Chondrocyte (in vitro differentiated cells): ENCODE data around the gene TAL1. TPM values are rescaled to one million over a fixed set of nuclear protein-coding genes. Genes with fewer than 3 reads are reported as not detected.

Source experiments
- DNase-seq: peaks from one replicate; pipeline ENCODE4 v3.0.0; 2021; ENCODE audit warnings: mixed read lengths, low spot score
- H3K27ac Mint-ChIP-seq: one replicate; pipeline ENCODE4 v1.8.0; 2021; ENCODE audit warnings: mild to moderate bottlenecking, moderate library complexity, mixed read lengths; ENCODE audit not compliant: unreplicated experiment
- H3K27me3 Mint-ChIP-seq: 2 replicates; pipeline ENCODE4 v1.8.0; 2021; ENCODE audit warnings: low read depth, mixed read lengths
- H3K36me3 Mint-ChIP-seq: 2 replicates; pipeline ENCODE4 v1.8.0; 2021; ENCODE audit warnings: low read depth, mixed read lengths
- H3K4me1 Mint-ChIP-seq: 2 replicates; pipeline ENCODE4 v1.8.0; 2021; ENCODE audit warnings: low read depth, mild to moderate bottlenecking, mixed read lengths
- H3K4me3 Mint-ChIP-seq: one replicate; pipeline ENCODE4 v1.8.0; 2021; ENCODE audit warnings: mild to moderate bottlenecking, moderate library complexity, mixed read lengths; ENCODE audit not compliant: unreplicated experiment
- H3K9me3 Mint-ChIP-seq: 2 replicates; pipeline ENCODE4 v1.8.0; 2021; ENCODE audit warnings: low read depth, mixed read lengths
- CTCF ChIP-seq: fragments of 200-600 bp; sonication (generic); IDR thresholded peaks from 2 replicates; pipeline ENCODE4 v1.5.0; 2021; ENCODE audit warnings: antibody characterized with exemption, mild to moderate bottlenecking, moderate library complexity
- total RNA-seq: library from RNA; stranded (reverse); gene quantifications from 3 replicates; pipeline ENCODE4 v1.2.1, GENCODE V29; 2021

TAL1 gene
- total RNA-seq, 1 donor from 2014 or later: 0.10 TPM

- TF ChIP-seq CTCF: no peak
- Mint-ChIP-seq H3K9me3 (no peaks in the 10 kb centered on the region), H3K4me3 (no peak overlapping the region), H3K36me3 (peaks cover 9% of the 10 kb centered on the region), H3K27ac (no peak overlapping the region), H3K27me3 (peaks cover 73% of the 10 kb centered on the region), H3K4me1 (peaks cover 20% of the 10 kb centered on the region)
- DNase-seq: no peak
Observed at GRCh38 chr1:47229031-47229885, 2.8 kb downstream of the TAL1 start.

GRCh38 chr1:47228644-47229030 is 3.4 kb downstream of the TAL1 start:
- peaks cover 9% of the 10 kb centered on the region for H3K36me3 Mint-ChIP-seq
- TF ChIP-seq CTCF: no peak
- DNase-seq: no peak
- H3K4me3 Mint-ChIP-seq: no peak overlapping the region
- H3K27ac Mint-ChIP-seq: no peak overlapping the region
- no peaks in the 10 kb centered on the region for H3K9me3 Mint-ChIP-seq
- H3K4me1 Mint-ChIP-seq: peaks cover 18% of the 10 kb centered on the region
- peaks cover 67% of the 10 kb centered on the region for H3K27me3 Mint-ChIP-seq

GRCh38 chr1:47227341-47228232 is 4.4 kb downstream of the TAL1 start:
- Mint-ChIP-seq H3K9me3 (no peaks in the 10 kb centered on the region), H3K27me3 (peaks cover 57% of the 10 kb centered on the region), H3K36me3 (peaks cover 9% of the 10 kb centered on the region), H3K27ac (no peak overlapping the region), H3K4me1 (peaks cover 16% of the 10 kb centered on the region), H3K4me3 (no peak overlapping the region)
- no peak for TF ChIP-seq CTCF
- no peak for DNase-seq

GRCh38 chr1:47226839-47227215 is 5.2 kb downstream of the TAL1 start:
- Mint-ChIP-seq H3K36me3 (peaks cover 6% of the 10 kb centered on the region), H3K27ac (no peak overlapping the region), H3K4me1 (peaks cover 12% of the 10 kb centered on the region), H3K4me3 (no peak overlapping the region), H3K9me3 (no peaks in the 10 kb centered on the region), H3K27me3 (peaks cover 53% of the 10 kb centered on the region)
- no peak for DNase-seq
- no peak for TF ChIP-seq CTCF

GRCh38 chr1:47226121-47226838 is 5.7 kb downstream of the TAL1 start:
- no peak overlapping the region for H3K27ac Mint-ChIP-seq
- peak overlapping the region; percentile 44 for H3K4me3 Mint-ChIP-seq
- no peaks in the 10 kb centered on the region for H3K9me3 Mint-ChIP-seq
- peaks cover 2% of the 10 kb centered on the region for H3K36me3 Mint-ChIP-seq
- TF ChIP-seq CTCF: no peak
- H3K27me3 Mint-ChIP-seq: peaks cover 47% of the 10 kb centered on the region
- DNase-seq: no peak
- H3K4me1 Mint-ChIP-seq: peaks cover 7% of the 10 kb centered on the region
